HepG2 (cell line): ENCODE measurements around the gene ZDHHC19. TPM values are rescaled to one million over a fixed set of nuclear protein-coding genes. Genes with fewer than 3 reads are reported as not detected.

ENCODE experiments used
- polyA plus RNA-seq, 8 experiments: library from polyadenylated mRNA; depleted of rRNA in 3 of 8; stranded (reverse) in 7 of 8; unstranded in 1 of 8; fragments of >200 nt; fragmentation: Illumina TruSeq in 4 of 8; extraction: Trizol in 4 of 8; gene quantifications; 2 replicates each; pipeline versions ENCODE4 v1.2.1 to v1.2.3, GENCODE V29; 2011 to 2016; ENCODE audit warnings: low read depth in 4 of 8, missing spikeins in 1 of 8, mixed read lengths in 1 of 8; ENCODE audit not compliant: insufficient read depth in 1 of 8
- small RNA-seq, 3 experiments: library from RNA; depleted of rRNA; stranded (forward); fragments of <200 nt; gene quantifications; one replicate each; pipeline ENCODE3, GENCODE V24; 2012; ENCODE audit warnings: low read depth in 2 of 3, low replicate concordance in 1 of 3; ENCODE audit not compliant: insufficient read length in 3 of 3, insufficient read depth in 2 of 3
- total RNA-seq, 5 experiments: library from RNA; depleted of rRNA; stranded (reverse); fragments of >200 nt; fragmentation: Illumina TruSeq; extraction: Trizol; gene quantifications; 2 replicates each; pipeline ENCODE4 v1.2.3, GENCODE V29; 2016; ENCODE audit warnings: low read depth in 1 of 5

Gene ZDHHC19
- total and polyA plus RNA-seq, 2 of the 13 experiments (the other 11 are each of a cell fraction or from before 2014, with no cell fraction given), result 0.22 to 0.53 TPM

Small RNAs within 50 kb of the gene (small RNA-seq; reads per million reads assigned to genes)
- gene RF00019, result 0 reads per million in 3 experiments

Other genes with a start within 250 kb of the ZDHHC19 start
- gene TFRC, start 129.3 kb downstream of the ZDHHC19 start, total RNA-seq (2016; rRNA removed; fragmentation: Illumina TruSeq; extraction: Trizol), result 176 and 274 TPM in 2 replicates
- gene TFRC, start 129.3 kb downstream of the ZDHHC19 start, polyA plus RNA-seq (2011; rRNA removed), result 171 and 188 TPM in 2 replicates
- 3.8 and 4.3 TPM in 2 replicates for gene SLC51A, start 5.1 kb upstream of the ZDHHC19 start, total RNA-seq (2016; rRNA removed; fragmentation: Illumina TruSeq; extraction: Trizol)
- 48.8 and 96.4 TPM in 2 replicates for gene SLC51A, start 5.1 kb upstream of the ZDHHC19 start, polyA plus RNA-seq (2011; rRNA removed)
- gene PCYT1A, start 76.3 kb upstream of the ZDHHC19 start, total RNA-seq (2016; rRNA removed; fragmentation: Illumina TruSeq; extraction: Trizol), result 45.3 and 53.2 TPM in 2 replicates
- 26.4 and 28.5 TPM in 2 replicates for gene PCYT1A, start 76.3 kb upstream of the ZDHHC19 start, polyA plus RNA-seq (2011; rRNA removed)
- 7.0 and 11.2 TPM in 2 replicates for gene DYNLT2B, start 106.8 kb upstream of the ZDHHC19 start, total RNA-seq (2016; rRNA removed; fragmentation: Illumina TruSeq; extraction: Trizol)
- gene DYNLT2B, start 106.8 kb upstream of the ZDHHC19 start, polyA plus RNA-seq (2011; rRNA removed), result 4.0 and 4.3 TPM in 2 replicates
- not detected in 2 replicates for gene TM4SF19, start 127.0 kb upstream of the ZDHHC19 start, total RNA-seq (2016; rRNA removed; fragmentation: Illumina TruSeq; extraction: Trizol)
- 0.05 and 0.36 TPM in 2 replicates for gene TM4SF19, start 127.0 kb upstream of the ZDHHC19 start, polyA plus RNA-seq (2011; rRNA removed)
- gene UBXN7, start 221.0 kb upstream of the ZDHHC19 start, total RNA-seq (2016; rRNA removed; fragmentation: Illumina TruSeq; extraction: Trizol), result 12.5 and 21.5 TPM in 2 replicates
- 11.6 and 15.9 TPM in 2 replicates for gene UBXN7, start 221.0 kb upstream of the ZDHHC19 start, polyA plus RNA-seq (2011; rRNA removed)